Endothelial cell of umbilical vein (primary cell): ENCODE measurements around the gene CNP. TPM values are rescaled to one million over a fixed set of nuclear protein-coding genes. Genes with fewer than 3 reads are reported as not detected.

ENCODE experiments used
- BruUV-seq: library from RNA; stranded (reverse); fragments of 400-500 nt; replicated peaks from 2 replicates; lab custom pipeline; 2021; lab: Mats Ljungman, UMichigan
- CTCF ChIA-PET: fragments of 300-600, 350-600 bp; sonication (Branson Sonifier 250); formaldehyde crosslinking; loops from one replicate; lab custom pipeline; 2021; ENCODE audit warnings: antibody characterized with exemption, inconsistent platforms; lab: Charles Lee
- POLR2A ChIA-PET: fragments of 300-600, 350-600 bp; sonication (Branson Sonifier 250); formaldehyde crosslinking; loops from one replicate; lab custom pipeline; 2021; ENCODE audit warnings: antibody characterized with exemption, inconsistent platforms; lab: Charles Lee
- DNase-seq: peaks from one replicate; pipeline ENCODE4 v3.0.0-alpha.2; 2011; ENCODE audit warnings: low read depth, low spot score
- FAIRE-seq: peaks from 2 replicates; lab custom pipeline; 2011; peaks lifted over from hg19 to GRCh38; lab: Jason Lieb, UNC
- H2AFZ ChIP-seq: 2 replicates; pipeline ENCODE4 v1.6.0; 2012; ENCODE audit warnings: low read depth, low read length, control low read depth, inconsistent platforms
- H3K27ac ChIP-seq: 2 replicates; pipeline ENCODE4 v1.5.1; 2011; ENCODE audit warnings: low read depth, mild to moderate bottlenecking, control low read depth, low read length, moderate library complexity; ENCODE audit not compliant: insufficient read depth
- H3K27me3 ChIP-seq, 2 experiments: 2 replicates each; pipeline versions ENCODE4 v1.6.0 to v1.6.1; 2011; ENCODE audit warnings: low read length in 2 of 2, mixed read lengths in 1 of 2; ENCODE audit not compliant: control insufficient read depth in 2 of 2, insufficient read depth in 2 of 2
- H3K36me3 ChIP-seq, 2 experiments: 2 replicates in 1 of 2; 3 replicates in 1 of 2; pipeline ENCODE4 v1.5.1; 2011; ENCODE audit warnings: low read length in 2 of 2, mild to moderate bottlenecking in 1 of 2, moderate library complexity in 1 of 2; ENCODE audit not compliant: control insufficient read depth in 2 of 2, insufficient read depth in 2 of 2; ENCODE audit errors: extremely low read depth in 1 of 2
- H3K4me1 ChIP-seq: 3 replicates; pipeline ENCODE4 v1.5.1; 2011; ENCODE audit warnings: mild to moderate bottlenecking, low read length; ENCODE audit not compliant: control insufficient read depth, insufficient read depth; ENCODE audit errors: extremely low read depth
- H3K4me2 ChIP-seq: 2 replicates; pipeline ENCODE4 v1.6.1; 2011; ENCODE audit warnings: low read length, control low read depth, mixed read lengths; ENCODE audit not compliant: insufficient read depth
- H3K4me3 ChIP-seq, 3 experiments: fragments of 200-600 bp in 1 of 3; sonication (generic), shearing (Covaris generic) in 1 of 3; replicated peaks in 1 of 3; 2 replicates each; pipeline ENCODE4 v1.5.1; 2011 to 2016; ENCODE audit warnings: control low read depth in 3 of 3, low read length in 3 of 3, mild to moderate bottlenecking in 2 of 3, inconsistent platforms in 1 of 3, low read depth in 1 of 3, moderate library complexity in 1 of 3; ENCODE audit not compliant: insufficient read depth in 1 of 3
- H3K79me2 ChIP-seq: 2 replicates; pipeline ENCODE4 v1.6.0; 2012; ENCODE audit warnings: low read length, inconsistent platforms; ENCODE audit not compliant: control insufficient read depth, insufficient read depth
- H3K9ac ChIP-seq: replicated peaks from 2 replicates; pipeline ENCODE3; 2011; ENCODE audit warnings: low read length, control low read depth; ENCODE audit not compliant: insufficient read depth; ENCODE audit errors: extremely low read depth
- H3K9me1 ChIP-seq: replicated peaks from 3 replicates; pipeline ENCODE4 v1.6.0; 2011; ENCODE audit warnings: mild to moderate bottlenecking, low read length; ENCODE audit not compliant: control insufficient read depth, insufficient read depth; ENCODE audit errors: extremely low read depth
- H3K9me3 ChIP-seq: replicated peaks from 2 replicates; pipeline ENCODE4 v1.5.1; 2012; ENCODE audit warnings: low read length, inconsistent platforms; ENCODE audit not compliant: control insufficient read depth, insufficient read depth
- H4K20me1 ChIP-seq: replicated peaks from 2 replicates; pipeline ENCODE3; 2011; ENCODE audit warnings: mild to moderate bottlenecking, low read length; ENCODE audit not compliant: control insufficient read depth, insufficient read depth; ENCODE audit errors: extremely low read depth
- CTCF ChIP-seq, 2 donors: IDR thresholded peaks; 1 replicate in 1 of 2; 2 replicates in 1 of 2; pipeline ENCODE4 v1.5.1; 2011; ENCODE audit warnings: low read length in 2 of 2, mild to moderate bottlenecking in 2 of 2, moderate library complexity in 2 of 2, control low read depth in 1 of 2, inconsistent platforms in 1 of 2, low read depth in 1 of 2; ENCODE audit not compliant: insufficient read depth in 1 of 2; ENCODE audit errors: extremely low read depth in 1 of 2
- EZH2 ChIP-seq: IDR thresholded peaks from 2 replicates; pipeline ENCODE4 v1.6.1; 2012; ENCODE audit warnings: borderline replicate concordance, low read depth, mild to moderate bottlenecking, moderate library complexity, low read length, inconsistent platforms; ENCODE audit not compliant: severe bottlenecking
- FOS ChIP-seq: IDR thresholded peaks from 2 replicates; pipeline ENCODE4 v1.6.1; 2011; ENCODE audit warnings: mild to moderate bottlenecking, low read length, moderate library complexity, borderline replicate concordance; ENCODE audit not compliant: insufficient read depth
- GATA2 ChIP-seq: IDR thresholded peaks from 2 replicates; pipeline ENCODE4 v1.7.0; 2011; ENCODE audit warnings: low read depth, mild to moderate bottlenecking, moderate library complexity, mixed read lengths, low read length; ENCODE audit not compliant: insufficient read length, insufficient read depth
- JUN ChIP-seq: IDR thresholded peaks from 2 replicates; pipeline ENCODE4 v1.6.1; 2011; ENCODE audit warnings: borderline replicate concordance, low read depth; ENCODE audit not compliant: insufficient read length, insufficient read depth
- MYC ChIP-seq: IDR thresholded peaks from one replicate; pipeline ENCODE4 v1.6.1; 2011; ENCODE audit warnings: mild to moderate bottlenecking, low read depth, low read length
- POLR2A ChIP-seq: IDR thresholded peaks from 2 replicates; pipeline ENCODE4 v1.6.1; 2012; ENCODE audit warnings: low read depth, mild to moderate bottlenecking, control low read depth, low read length
- POLR2AphosphoS5 ChIP-seq: IDR thresholded peaks from 2 replicates; pipeline ENCODE4 v1.6.1; 2012; ENCODE audit warnings: low read depth, mild to moderate bottlenecking, control low read depth, low read length, moderate library complexity; ENCODE audit not compliant: insufficient read depth
- dilution Hi-C: fragments of 300-500 bp; cut with MboI; formaldehyde crosslinking; loops from one replicate; pipeline ENCODE4 v1.15.0; 2019; ENCODE audit warnings: low sequenced_read_pairs; ENCODE audit not compliant: extremely low pct_ligation_motif_present
- intact Hi-C: fragments of 100-400 bp; cut with micrococcal nuclease; formaldehyde crosslinking; loops from one replicate; pipeline ENCODE4 v1.10.0; 2022
- polyA plus RNA-seq, 4 experiments: library from polyadenylated mRNA; depleted of rRNA in 3 of 4; stranded (reverse) in 3 of 4; unstranded in 1 of 4; fragments of >200 nt; gene quantifications; 2 replicates each; pipeline versions ENCODE4 v1.2.1 to v1.2.3, GENCODE V29; 2011 to 2012; ENCODE audit warnings: missing spikeins in 1 of 4
- total RNA-seq: library from RNA; stranded (reverse); gene quantifications from 2 replicates; pipeline ENCODE4 v1.2.3, GENCODE V29; 2021
- TF ChIP-seq, protein P1 (sequence below): IDR thresholded peaks from 2 replicates; pipeline ENCODE4 v1.6.1; 2011; ENCODE audit not compliant: insufficient read depth, insufficient read length

The CNP gene
- total and polyA plus RNA-seq, 2 donors (not counting 3 experiments of a cell fraction or from before 2014, with no cell fraction given): 49.4 to 84.9 TPM

GRCh38 chr17:42001729-42002128 lies 35.1 kb downstream of the CNP start:
- peaks cover 16% of the 10 kb centered on the region for H3K4me1 ChIP-seq
- no peak overlapping the region for H3K9ac ChIP-seq
- no peak overlapping the region for H3K4me2 ChIP-seq
- H3K79me2 ChIP-seq: peaks cover 61% of the 10 kb centered on the region
- no peak overlapping the region for H2AFZ ChIP-seq
- POLR2A ChIA-PET: no interaction called here
- dilution Hi-C loops: no loop called here
- intact Hi-C loops: no loop called here
- no peaks in the 10 kb centered on the region for H3K9me1 ChIP-seq
- H4K20me1 ChIP-seq: peaks cover 11% of the 10 kb centered on the region
- peaks cover 15 to 31% of the 10 kb centered on the region in 2 experiments for H3K36me3 ChIP-seq
- H3K9me3 ChIP-seq: no peaks in the 10 kb centered on the region
- no peaks in the 10 kb centered on the region for H3K27me3 ChIP-seq
- DNase-seq (no peak), FAIRE-seq (no peak)
- no peak overlapping the region for H3K4me3 ChIP-seq
- H3K27ac ChIP-seq: no peak overlapping the region
- CTCF ChIA-PET: interaction anchor here (1.5 kb wide), 1 partner anchor 100 kb away, joined by 7 read pairs; no protein-coding TSS in a partner anchor
- no TSS peak for BruUV-seq
- TF ChIP-seq EZH2 (no peak), FOS (no peak)

DNA sequence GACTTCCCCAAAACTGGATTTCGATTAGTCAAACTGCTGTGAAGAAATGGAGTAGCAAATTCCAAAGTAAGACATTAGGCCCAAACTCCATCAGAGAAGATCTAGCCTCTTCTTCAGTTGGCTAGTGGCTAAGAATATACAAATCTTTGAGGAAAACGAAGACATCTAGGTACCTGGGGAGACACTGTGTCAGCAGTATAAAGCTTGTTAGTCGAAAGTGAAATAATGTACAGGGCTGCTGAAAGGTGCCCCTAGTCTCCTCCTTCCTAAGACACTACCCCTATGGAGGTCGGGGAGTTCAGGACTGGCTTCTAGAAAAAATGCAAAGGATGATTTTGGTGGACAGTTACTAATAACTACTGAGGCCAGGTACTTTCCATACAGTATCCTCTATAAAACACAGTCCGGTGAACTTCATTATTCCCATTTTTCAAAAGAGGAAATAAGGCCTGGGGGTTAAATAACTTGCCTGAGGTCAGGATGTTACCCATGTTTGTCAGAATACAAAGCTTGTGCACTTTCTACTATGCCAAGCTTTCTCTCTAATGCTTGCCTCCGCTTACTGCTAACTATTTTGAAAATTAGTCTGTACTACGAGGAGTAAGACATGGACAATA lies 35.7 kb downstream of the CNP start:
- peak overlapping the region; percentile 1 for H3K4me2 ChIP-seq
- no peak for DNase-seq
- CTCF ChIA-PET: interaction anchor here (0.9 to 3.2 kb wide), 6 partner anchors 14 to 99 kb away, joined by 3 to 13 read pairs (median 6); partner anchors contain the start of gene NKIRAS2

More for the DNA sequence above, 35.7 kb downstream of the CNP start:
- Histone ChIP-seq H4K20me1 (peaks cover 11% of the 10 kb centered on the region), H3K4me1 (peaks cover 16% of the 10 kb centered on the region), H3K4me3 (no peak overlapping the region), H2AFZ (no peak overlapping the region), H3K9ac (no peak overlapping the region), H3K79me2 (peaks cover 66% of the 10 kb centered on the region), H3K27ac (peak overlapping the region; percentile 4), H3K27me3 (no peaks in the 10 kb centered on the region), H3K9me1 (no peaks in the 10 kb centered on the region), H3K9me3 (no peaks in the 10 kb centered on the region), H3K36me3 (peaks cover 11 to 25% of the 10 kb centered on the region in 2 experiments)
- no peak for FAIRE-seq
- TF ChIP-seq FOS: no peak
- no peak for TF ChIP-seq JUN
- TF ChIP-seq, protein P1, sequence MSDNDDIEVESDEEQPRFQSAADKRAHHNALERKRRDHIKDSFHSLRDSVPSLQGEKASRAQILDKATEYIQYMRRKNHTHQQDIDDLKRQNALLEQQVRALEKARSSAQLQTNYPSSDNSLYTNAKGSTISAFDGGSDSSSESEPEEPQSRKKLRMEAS: no peak
- no peak for TF ChIP-seq POLR2A
- TF ChIP-seq POLR2AphosphoS5: no peak
- no peak for TF ChIP-seq CTCF (IDR thresholded peaks at IDR 0.05; ENCODE audit: extremely low read depth in 1 of 2, insufficient read depth in 1 of 2, low read depth in 1 of 2, low read length in 2 of 2)
- TF ChIP-seq EZH2: no peak
- no peak for TF ChIP-seq GATA2
- no peak for TF ChIP-seq MYC
- intact Hi-C loops: no loop called here
- dilution Hi-C loops: no loop called here
- BruUV-seq: no TSS peak
- POLR2A ChIA-PET: no interaction called here
